CD14-positive monocyte (primary cell): ENCODE measurements around the gene TMEM184A. TPM values are rescaled to one million over a fixed set of nuclear protein-coding genes. Genes with fewer than 3 reads are reported as not detected.

Experiments
- DNase-seq, 3 donors: peaks; one replicate each; pipeline ENCODE4 v3.0.0-alpha.2; 2011 to 2022
- H2AFZ ChIP-seq: 2 replicates; pipeline ENCODE4 v1.6.0; 2012; ENCODE audit warnings: mild to moderate bottlenecking, low read depth, low read length, inconsistent platforms; ENCODE audit not compliant: insufficient read depth, poor library complexity, severe bottlenecking
- H3K27ac ChIP-seq, 2 donors: 1 replicate in 1 of 2; 2 replicates in 1 of 2; pipeline ENCODE4 v1.5.1; 2012 to 2013; ENCODE audit warnings: low read length in 2 of 2, control low read depth in 1 of 2, inconsistent platforms in 1 of 2, low read depth in 1 of 2, mild to moderate bottlenecking in 1 of 2
- H3K27me3 ChIP-seq, 2 donors: one replicate each; pipeline versions ENCODE4 v1.6.0 to v1.6.1; 2011 to 2013; ENCODE audit warnings: low read length in 2 of 2; ENCODE audit not compliant: control insufficient read depth in 2 of 2, insufficient read depth in 2 of 2
- H3K36me3 ChIP-seq, 2 donors: replicated peaks in 1 of 2; 1 replicate in 1 of 2; 2 replicates in 1 of 2; pipeline versions ENCODE4 v1.5.1 to v1.6.1; 2012 to 2013; ENCODE audit warnings: low read length in 2 of 2, control low read depth in 1 of 2, inconsistent platforms in 1 of 2, mild to moderate bottlenecking in 1 of 2; ENCODE audit not compliant: insufficient read depth in 2 of 2, control insufficient read depth in 1 of 2
- H3K4me1 ChIP-seq, 2 donors: 1 replicate in 1 of 2; 2 replicates in 1 of 2; pipeline versions ENCODE4 v1.5.1 to v1.6.1; 2012 to 2013; ENCODE audit warnings: low read length in 2 of 2, control low read depth in 1 of 2, inconsistent platforms in 1 of 2, mild to moderate bottlenecking in 1 of 2, moderate library complexity in 1 of 2; ENCODE audit not compliant: insufficient read depth in 2 of 2, control insufficient read depth in 1 of 2
- H3K4me2 ChIP-seq: replicated peaks from 2 replicates; pipeline ENCODE3; 2012; ENCODE audit warnings: low read length, moderate library complexity, mild to moderate bottlenecking; ENCODE audit not compliant: poor library complexity, severe bottlenecking; ENCODE audit errors: extremely low read depth
- H3K4me3 ChIP-seq, 3 experiments: fragments of 200-600 bp in 1 of 3; sonication (generic) in 1 of 3; replicated peaks in 1 of 3; 1 replicate in 2 of 3; 2 replicates in 1 of 3; pipeline ENCODE4 v1.5.1; 2011 to 2013; ENCODE audit warnings: low read length in 3 of 3, mild to moderate bottlenecking in 3 of 3, control low read depth in 2 of 3, low read depth in 2 of 3, inconsistent platforms in 1 of 3, moderate library complexity in 1 of 3
- H3K79me2 ChIP-seq: 2 replicates; pipeline ENCODE4 v1.6.0; 2012; ENCODE audit warnings: mild to moderate bottlenecking, control low read depth, inconsistent platforms, low read length, moderate library complexity; ENCODE audit not compliant: insufficient read depth
- H3K9ac ChIP-seq: 2 replicates; pipeline ENCODE4 v1.6.0; 2017; ENCODE audit warnings: low read length, mild to moderate bottlenecking; ENCODE audit not compliant: insufficient read depth, poor library complexity, severe bottlenecking
- H3K9me3 ChIP-seq, 2 donors: replicated peaks in 1 of 2; 1 replicate in 1 of 2; 2 replicates in 1 of 2; pipeline versions ENCODE4 v1.5.1 to v1.6.1; 2012 to 2013; ENCODE audit warnings: low read length in 2 of 2, control low read depth in 1 of 2; ENCODE audit not compliant: control insufficient read depth in 1 of 2, insufficient read depth in 1 of 2
- H4K20me1 ChIP-seq: 2 replicates; pipeline ENCODE4 v1.6.0; 2012; ENCODE audit warnings: mild to moderate bottlenecking, low read length, control low read depth, moderate library complexity; ENCODE audit not compliant: insufficient read depth
- H3K27ac Mint-ChIP-seq, 7 donors: one replicate each; pipeline ENCODE4 v1.8.0; 2020; ENCODE audit warnings: mild to moderate bottlenecking in 7 of 7, mixed read lengths in 7 of 7, moderate library complexity in 6 of 7, inconsistent platforms in 2 of 7
- H3K27me3 Mint-ChIP-seq, 3 donors: one replicate each; pipeline ENCODE4 v1.8.0; 2021 to 2022; ENCODE audit warnings: low read depth in 3 of 3, mild to moderate bottlenecking in 3 of 3, mixed read lengths in 3 of 3, moderate library complexity in 3 of 3, inconsistent platforms in 1 of 3
- H3K36me3 Mint-ChIP-seq, 2 donors: one replicate each; pipeline ENCODE4 v1.8.0; 2020; ENCODE audit warnings: mixed read lengths in 2 of 2, inconsistent platforms in 1 of 2, mild to moderate bottlenecking in 1 of 2
- H3K4me1 Mint-ChIP-seq: one replicate; pipeline ENCODE4 v1.8.0; 2020; ENCODE audit warnings: mild to moderate bottlenecking, mixed read lengths
- H3K4me3 Mint-ChIP-seq, 2 donors: one replicate each; pipeline ENCODE4 v1.8.0; 2020; ENCODE audit warnings: mild to moderate bottlenecking in 2 of 2, mixed read lengths in 2 of 2, moderate library complexity in 1 of 2
- H3K9me3 Mint-ChIP-seq, 7 donors: one replicate each; pipeline ENCODE4 v1.8.0; 2020 to 2022; ENCODE audit warnings: mixed read lengths in 7 of 7, mild to moderate bottlenecking in 6 of 7, moderate library complexity in 6 of 7, inconsistent platforms in 2 of 7
- CTCF ChIP-seq: fragments of 200-600 bp; IDR thresholded peaks from one replicate; pipeline ENCODE4 v1.8.0; 2022; ENCODE audit warnings: antibody characterized with exemption, mild to moderate bottlenecking
- WGBS: methylation state at CpG from one replicate; pipeline ENCODE4 v1.1.5; 2013; ENCODE audit warnings: missing lambda C conversion rate; ENCODE audit not compliant: insufficient coverage; 5-methylcytosine and 5-hydroxymethylcytosine counted together
- intact Hi-C, 2 donors: fragments of 100-400 bp; cut with micrococcal nuclease; formaldehyde crosslinking; loops; one replicate each; pipeline versions ENCODE4 v1.15.0 to v1.15.1; 2023
- polyA plus RNA-seq, 3 donors: library from polyadenylated mRNA; depleted of rRNA in 1 of 3; unstranded in 2 of 3; stranded (reverse) in 1 of 3; fragments of 300-500 nt in 2 of 3; fragments of >200 nt in 1 of 3; fragmentation: Illumina TruSeq in 2 of 3; gene quantifications; 1 replicate in 2 of 3; 2 replicates in 1 of 3; pipeline ENCODE4 v1.2.3, GENCODE V29; 2012 to 2021

The TMEM184A gene
- polyA plus RNA-seq, 3 donors: not detected

GRCh38 chr7:1569833-1570632 lies 14.0 kb upstream of the TMEM184A start, which contains the start of gene PSMG3:
TSS of gene PSMG3 (minus strand) at chr7:1570032. CDS start at chr7:1569339, 693 bp downstream.
- H3K4me2 ChIP-seq: peak within 1 kb of the TSS; percentile 90
- H3K36me3 Mint-ChIP-seq: peaks cover 16 to 30% of the 10 kb centered on the region in 2 donors
- peak; percentile 32 for TF ChIP-seq CTCF
- peak within 1 kb of the TSS; percentile 87 to 94 for H3K4me3 Mint-ChIP-seq
- peaks cover 9 to 17% of the 10 kb centered on the region in 2 donors for H3K36me3 ChIP-seq
- H3K9me3 Mint-ChIP-seq: peaks cover 0 to 3% (median 0%) of the 10 kb centered on the region in 7 donors
- DNase-seq: peak; percentile 87 to 88 (median 88)
- peak within 1 kb of the TSS; percentile 89 to 90 for H3K27ac ChIP-seq
- peak within 1 kb of the TSS; percentile 83 to 93 (median 90) for H3K27ac Mint-ChIP-seq
- H3K4me1 Mint-ChIP-seq: peaks cover 32% of the 10 kb centered on the region
- H3K27me3 Mint-ChIP-seq: peaks cover 2 to 4% (median 3%) of the 10 kb centered on the region in 3 donors
- WGBS: under 1% methylated on average over 81 of the region's 95 CpGs
- H3K4me1 ChIP-seq: peaks cover 21 to 32% of the 10 kb centered on the region in 2 donors
- H2AFZ ChIP-seq: peak within 1 kb of the TSS; percentile 84
- H3K9me3 ChIP-seq: no peaks in the 10 kb centered on the region
- peak within 1 kb of the TSS; percentile 88 for H3K9ac ChIP-seq
- no peaks in the 10 kb centered on the region for H4K20me1 ChIP-seq
- H3K27me3 ChIP-seq: no peaks in the 10 kb centered on the region
- peak within 1 kb of the TSS; percentile 59 to 99 (median 80) for H3K4me3 ChIP-seq
- peaks cover 16% of the 10 kb centered on the region for H3K79me2 ChIP-seq
- intact Hi-C loops: loop anchor here (5.0 to 10.0 kb wide), 3 partner anchors 55 to 785 kb away; partner anchors contain the start of genes EIF3B (in 1 of the 2) and INTS1 (in 1 of the 2)

GRCh38 chr7:1569440-1569832 lies 13.4 kb upstream of the TMEM184A start:
- DNase-seq: no peak
- Histone ChIP-seq H3K27ac (peak overlapping the region; percentile 41 to 89), H2AFZ (peak overlapping the region; percentile 84), H3K79me2 (peaks cover 16% of the 10 kb centered on the region), H3K9me3 (no peaks in the 10 kb centered on the region), H4K20me1 (no peaks in the 10 kb centered on the region), H3K4me1 (peaks cover 21 to 32% of the 10 kb centered on the region in 2 donors), H3K27me3 (no peaks in the 10 kb centered on the region), H3K4me2 (peak overlapping the region; percentile 90), H3K9ac (peak overlapping the region; percentile 88), H3K4me3 (peak overlapping the region; percentile 59 to 80 (median 77)), H3K36me3 (peaks cover 9 to 17% of the 10 kb centered on the region in 2 donors)
- 16% methylated on average over 18 of the region's 27 CpGs for WGBS
- Mint-ChIP-seq H3K36me3 (peaks cover 16 to 35% of the 10 kb centered on the region in 2 donors), H3K4me3 (peak overlapping the region; percentile 80 to 82), H3K27ac (peak overlapping the region; percentile 60 to 89 (median 80)), H3K4me1 (peaks cover 36% of the 10 kb centered on the region), H3K27me3 (peaks cover 6 to 7% (median 6%) of the 10 kb centered on the region in 3 donors), H3K9me3 (peaks cover 0 to 3% (median 0%) of the 10 kb centered on the region in 7 donors)
- intact Hi-C loops: loop anchor here in 1 of 2 donors (10.0 kb wide), 1 partner anchor 55 kb away; no protein-coding TSS in a partner anchor
- no peak for TF ChIP-seq CTCF
